PFSK-1 (cell line): ENCODE data around the gene NR1D2.

Source experiments
- FOXP2 ChIP-seq: optimal IDR thresholded peaks from 2 replicates; pipeline ENCODE3; 2011; ENCODE audit warnings: borderline replicate concordance, control low read depth, inconsistent platforms; ENCODE audit not compliant: insufficient read depth; ENCODE audit errors: extremely low read length, extremely low read depth
- POLR2AphosphoS5 ChIP-seq: IDR thresholded peaks from 2 replicates; pipeline ENCODE4 v1.6.1; 2012; ENCODE audit warnings: low read depth, mild to moderate bottlenecking, control low read depth, low read length, moderate library complexity
- SIN3A ChIP-seq: IDR thresholded peaks from 2 replicates; pipeline ENCODE4 v1.6.1; 2012; ENCODE audit warnings: mild to moderate bottlenecking, low read length, moderate library complexity, borderline replicate concordance; ENCODE audit not compliant: insufficient read depth
- TAF1 ChIP-seq: IDR thresholded peaks from 2 replicates; pipeline ENCODE4 v1.6.1; 2012; ENCODE audit warnings: low read length, control low read depth, borderline replicate concordance; ENCODE audit not compliant: insufficient read depth
- TF ChIP-seq, protein P1 (sequence below), 2 experiments: IDR thresholded peaks; 2 replicates each; pipeline versions ENCODE4 v1.6.1 to v1.8.0; 2011 to 2012; ENCODE audit warnings: low read depth in 2 of 2, low read length in 2 of 2, control low read depth in 1 of 2, inconsistent platforms in 1 of 2, mild to moderate bottlenecking in 1 of 2, moderate library complexity in 1 of 2; ENCODE audit not compliant: insufficient read depth in 1 of 2

GRCh38 chr3:23987356-23987755 is 42.3 kb downstream of the NR1D2 start:
- TF ChIP-seq, protein P1, sequence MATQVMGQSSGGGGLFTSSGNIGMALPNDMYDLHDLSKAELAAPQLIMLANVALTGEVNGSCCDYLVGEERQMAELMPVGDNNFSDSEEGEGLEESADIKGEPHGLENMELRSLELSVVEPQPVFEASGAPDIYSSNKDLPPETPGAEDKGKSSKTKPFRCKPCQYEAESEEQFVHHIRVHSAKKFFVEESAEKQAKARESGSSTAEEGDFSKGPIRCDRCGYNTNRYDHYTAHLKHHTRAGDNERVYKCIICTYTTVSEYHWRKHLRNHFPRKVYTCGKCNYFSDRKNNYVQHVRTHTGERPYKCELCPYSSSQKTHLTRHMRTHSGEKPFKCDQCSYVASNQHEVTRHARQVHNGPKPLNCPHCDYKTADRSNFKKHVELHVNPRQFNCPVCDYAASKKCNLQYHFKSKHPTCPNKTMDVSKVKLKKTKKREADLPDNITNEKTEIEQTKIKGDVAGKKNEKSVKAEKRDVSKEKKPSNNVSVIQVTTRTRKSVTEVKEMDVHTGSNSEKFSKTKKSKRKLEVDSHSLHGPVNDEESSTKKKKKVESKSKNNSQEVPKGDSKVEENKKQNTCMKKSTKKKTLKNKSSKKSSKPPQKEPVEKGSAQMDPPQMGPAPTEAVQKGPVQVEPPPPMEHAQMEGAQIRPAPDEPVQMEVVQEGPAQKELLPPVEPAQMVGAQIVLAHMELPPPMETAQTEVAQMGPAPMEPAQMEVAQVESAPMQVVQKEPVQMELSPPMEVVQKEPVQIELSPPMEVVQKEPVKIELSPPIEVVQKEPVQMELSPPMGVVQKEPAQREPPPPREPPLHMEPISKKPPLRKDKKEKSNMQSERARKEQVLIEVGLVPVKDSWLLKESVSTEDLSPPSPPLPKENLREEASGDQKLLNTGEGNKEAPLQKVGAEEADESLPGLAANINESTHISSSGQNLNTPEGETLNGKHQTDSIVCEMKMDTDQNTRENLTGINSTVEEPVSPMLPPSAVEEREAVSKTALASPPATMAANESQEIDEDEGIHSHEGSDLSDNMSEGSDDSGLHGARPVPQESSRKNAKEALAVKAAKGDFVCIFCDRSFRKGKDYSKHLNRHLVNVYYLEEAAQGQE (IDR thresholded peaks at IDR 0.05; ENCODE audit: insufficient read depth in 1 of 2, low read depth in 2 of 2, low read length in 2 of 2) = no peak
- TF ChIP-seq TAF1 (no peak), POLR2AphosphoS5 (no peak), SIN3A (no peak), FOXP2 (no peak)
